Measurements from ENCODE around the gene KAT8. TPM values are rescaled to one million over a fixed set of nuclear protein-coding genes. Genes with fewer than 3 reads are reported as not detected.

The KAT8 gene
- total and polyA plus RNA-seq, 2 of the 13 experiments (the other 11 are each of a cell fraction or from before 2014, with no cell fraction given), result 79.0 to 84.2 TPM

DNA sequence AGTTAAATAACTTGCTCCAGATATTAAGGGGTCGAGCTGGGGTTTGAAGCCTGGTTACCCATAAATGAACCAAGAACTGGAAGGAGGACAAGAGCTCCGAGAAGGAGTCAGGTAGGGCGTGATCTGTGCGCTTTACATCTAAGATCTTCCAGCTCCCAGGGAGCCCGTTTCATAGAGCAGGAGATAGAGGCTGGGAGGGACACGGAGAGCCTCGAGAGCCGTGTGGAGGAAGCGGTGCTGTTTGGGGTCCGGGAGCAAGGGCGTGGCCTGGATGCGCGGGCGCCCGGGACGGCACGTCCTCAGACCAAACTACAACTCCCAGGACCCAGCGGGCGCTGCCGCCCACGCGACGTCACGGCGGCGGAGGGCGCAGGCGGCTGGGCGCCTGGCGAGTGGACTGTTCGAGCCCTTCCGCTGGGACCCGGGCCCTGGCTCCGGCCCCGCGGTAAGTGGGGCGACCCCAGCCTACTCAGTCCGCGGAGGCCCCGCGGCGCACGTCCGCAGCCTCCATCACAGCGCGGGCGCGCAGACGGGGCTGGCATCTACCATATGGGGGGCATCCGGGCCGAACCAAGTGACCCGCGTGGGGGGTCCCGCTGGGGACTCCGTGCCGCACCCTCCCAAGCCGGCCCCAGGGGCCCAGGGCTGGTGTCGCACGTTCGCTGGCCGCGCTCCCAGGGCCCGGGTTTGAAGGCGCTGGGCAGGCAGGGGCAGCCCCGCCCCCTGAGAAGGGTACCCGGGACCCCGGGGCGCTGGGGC is 9.2 kb upstream of the KAT8 start, which contains the start of gene BCKDK (continued):
- TF ChIP-seq, protein P1, sequence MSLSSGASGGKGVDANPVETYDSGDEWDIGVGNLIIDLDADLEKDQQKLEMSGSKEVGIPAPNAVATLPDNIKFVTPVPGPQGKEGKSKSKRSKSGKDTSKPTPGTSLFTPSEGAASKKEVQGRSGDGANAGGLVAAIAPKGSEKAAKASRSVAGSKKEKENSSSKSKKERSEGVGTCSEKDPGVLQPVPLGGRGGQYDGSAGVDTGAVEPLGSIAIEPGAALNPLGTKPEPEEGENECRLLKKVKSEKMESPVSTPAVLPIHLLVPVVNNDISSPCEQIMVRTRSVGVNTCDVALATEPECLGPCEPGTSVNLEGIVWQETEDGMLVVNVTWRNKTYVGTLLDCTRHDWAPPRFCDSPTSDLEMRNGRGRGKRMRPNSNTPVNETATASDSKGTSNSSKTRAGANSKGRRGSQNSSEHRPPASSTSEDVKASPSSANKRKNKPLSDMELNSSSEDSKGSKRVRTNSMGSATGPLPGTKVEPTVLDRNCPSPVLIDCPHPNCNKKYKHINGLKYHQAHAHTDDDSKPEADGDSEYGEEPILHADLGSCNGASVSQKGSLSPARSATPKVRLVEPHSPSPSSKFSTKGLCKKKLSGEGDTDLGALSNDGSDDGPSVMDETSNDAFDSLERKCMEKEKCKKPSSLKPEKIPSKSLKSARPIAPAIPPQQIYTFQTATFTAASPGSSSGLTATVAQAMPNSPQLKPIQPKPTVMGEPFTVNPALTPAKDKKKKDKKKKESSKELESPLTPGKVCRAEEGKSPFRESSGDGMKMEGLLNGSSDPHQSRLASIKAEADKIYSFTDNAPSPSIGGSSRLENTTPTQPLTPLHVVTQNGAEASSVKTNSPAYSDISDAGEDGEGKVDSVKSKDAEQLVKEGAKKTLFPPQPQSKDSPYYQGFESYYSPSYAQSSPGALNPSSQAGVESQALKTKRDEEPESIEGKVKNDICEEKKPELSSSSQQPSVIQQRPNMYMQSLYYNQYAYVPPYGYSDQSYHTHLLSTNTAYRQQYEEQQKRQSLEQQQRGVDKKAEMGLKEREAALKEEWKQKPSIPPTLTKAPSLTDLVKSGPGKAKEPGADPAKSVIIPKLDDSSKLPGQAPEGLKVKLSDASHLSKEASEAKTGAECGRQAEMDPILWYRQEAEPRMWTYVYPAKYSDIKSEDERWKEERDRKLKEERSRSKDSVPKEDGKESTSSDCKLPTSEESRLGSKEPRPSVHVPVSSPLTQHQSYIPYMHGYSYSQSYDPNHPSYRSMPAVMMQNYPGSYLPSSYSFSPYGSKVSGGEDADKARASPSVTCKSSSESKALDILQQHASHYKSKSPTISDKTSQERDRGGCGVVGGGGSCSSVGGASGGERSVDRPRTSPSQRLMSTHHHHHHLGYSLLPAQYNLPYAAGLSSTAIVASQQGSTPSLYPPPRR (CRISPR knock-in tag; IDR thresholded peaks at IDR 0.05; ENCODE audit: borderline replicate concordance), result no peak
- TF ChIP-seq ZKSCAN5 (CRISPR knock-in tag; IDR thresholded peaks at IDR 0.05), result no peak
- TF ChIP-seq ZFP36L1 (CRISPR knock-in tag; IDR thresholded peaks at IDR 0.05), result peak; percentile 84; the same call in 1 of the 2 replicates
- no peak for TF ChIP-seq ZNF615 (CRISPR knock-in tag; IDR thresholded peaks at IDR 0.05; ENCODE audit: borderline replicate concordance)
- no peak for TF ChIP-seq NPAS2 (CRISPR knock-in tag; IDR thresholded peaks at IDR 0.05; ENCODE audit: borderline replicate concordance)
- TF ChIP-seq ZNF749 (CRISPR knock-in tag; IDR thresholded peaks at IDR 0.05; ENCODE audit: borderline replicate concordance), result peak; percentile 79
- TF ChIP-seq TGIF2 (CRISPR knock-in tag; IDR thresholded peaks at IDR 0.05), result peak; percentile 31; the same call in 1 of the 2 replicates
- peak; percentile 65; the same call in 1 of the 2 replicates for TF ChIP-seq DMAP1 (CRISPR knock-in tag; IDR thresholded peaks at IDR 0.05)
- TF ChIP-seq ZNF33A (CRISPR knock-in tag; IDR thresholded peaks at IDR 0.05; ENCODE audit: borderline replicate concordance), result no peak
- TF ChIP-seq, protein P2, sequence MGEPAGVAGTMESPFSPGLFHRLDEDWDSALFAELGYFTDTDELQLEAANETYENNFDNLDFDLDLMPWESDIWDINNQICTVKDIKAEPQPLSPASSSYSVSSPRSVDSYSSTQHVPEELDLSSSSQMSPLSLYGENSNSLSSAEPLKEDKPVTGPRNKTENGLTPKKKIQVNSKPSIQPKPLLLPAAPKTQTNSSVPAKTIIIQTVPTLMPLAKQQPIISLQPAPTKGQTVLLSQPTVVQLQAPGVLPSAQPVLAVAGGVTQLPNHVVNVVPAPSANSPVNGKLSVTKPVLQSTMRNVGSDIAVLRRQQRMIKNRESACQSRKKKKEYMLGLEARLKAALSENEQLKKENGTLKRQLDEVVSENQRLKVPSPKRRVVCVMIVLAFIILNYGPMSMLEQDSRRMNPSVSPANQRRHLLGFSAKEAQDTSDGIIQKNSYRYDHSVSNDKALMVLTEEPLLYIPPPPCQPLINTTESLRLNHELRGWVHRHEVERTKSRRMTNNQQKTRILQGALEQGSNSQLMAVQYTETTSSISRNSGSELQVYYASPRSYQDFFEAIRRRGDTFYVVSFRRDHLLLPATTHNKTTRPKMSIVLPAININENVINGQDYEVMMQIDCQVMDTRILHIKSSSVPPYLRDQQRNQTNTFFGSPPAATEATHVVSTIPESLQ (CRISPR knock-in tag; conservative IDR thresholded peaks at IDR 0.05), result 0 out of 2 replicates have a peak, but pooled peaks have one; percentile 23
- no peak for TF ChIP-seq ZNF260 (CRISPR knock-in tag; IDR thresholded peaks at IDR 0.05; ENCODE audit: borderline replicate concordance, low read depth)
- 0 out of 2 replicates have a peak, but pooled peaks have one; percentile 48 for TF ChIP-seq KLF6 (CRISPR knock-in tag; IDR thresholded peaks at IDR 0.05)
- peak; percentile 70; the same call in 1 of the 2 replicates for TF ChIP-seq HOXD1 (CRISPR knock-in tag; IDR thresholded peaks at IDR 0.05)
- peak; percentile 68; the same call in 1 of the 2 replicates for TF ChIP-seq ZNF629 (CRISPR knock-in tag; conservative IDR thresholded peaks at IDR 0.05)
- TF ChIP-seq, protein P3, sequence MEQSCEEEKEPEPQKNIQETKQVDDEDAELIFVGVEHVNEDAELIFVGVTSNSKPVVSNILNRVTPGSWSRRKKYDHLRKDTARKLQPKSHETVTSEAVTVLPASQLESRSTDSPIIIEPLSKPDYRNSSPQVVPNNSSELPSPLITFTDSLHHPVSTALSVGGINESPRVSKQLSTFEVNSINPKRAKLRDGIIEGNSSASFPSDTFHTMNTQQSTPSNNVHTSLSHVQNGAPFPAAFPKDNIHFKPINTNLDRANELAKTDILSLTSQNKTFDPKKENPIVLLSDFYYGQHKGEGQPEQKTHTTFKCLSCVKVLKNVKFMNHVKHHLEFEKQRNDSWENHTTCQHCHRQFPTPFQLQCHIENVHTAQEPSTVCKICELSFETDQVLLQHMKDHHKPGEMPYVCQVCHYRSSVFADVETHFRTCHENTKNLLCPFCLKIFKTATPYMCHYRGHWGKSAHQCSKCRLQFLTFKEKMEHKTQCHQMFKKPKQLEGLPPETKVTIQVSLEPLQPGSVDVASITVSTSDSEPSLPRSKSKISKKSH (CRISPR knock-in tag; IDR thresholded peaks at IDR 0.05; ENCODE audit: borderline replicate concordance), result no peak
- TF ChIP-seq, protein P4, sequence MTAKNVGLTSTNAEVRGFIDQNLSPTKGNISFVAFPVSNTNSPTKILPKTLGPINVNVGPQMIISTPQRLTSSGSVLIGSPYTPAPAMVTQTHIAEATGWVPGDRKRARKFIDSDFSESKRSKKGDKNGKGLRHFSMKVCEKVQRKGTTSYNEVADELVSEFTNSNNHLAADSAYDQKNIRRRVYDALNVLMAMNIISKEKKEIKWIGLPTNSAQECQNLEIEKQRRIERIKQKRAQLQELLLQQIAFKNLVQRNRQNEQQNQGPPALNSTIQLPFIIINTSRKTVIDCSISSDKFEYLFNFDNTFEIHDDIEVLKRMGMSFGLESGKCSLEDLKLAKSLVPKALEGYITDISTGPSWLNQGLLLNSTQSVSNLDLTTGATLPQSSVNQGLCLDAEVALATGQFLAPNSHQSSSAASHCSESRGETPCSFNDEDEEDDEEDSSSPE (CRISPR knock-in tag; IDR thresholded peaks at IDR 0.05), result peak; percentile 90
- peak; percentile 80; the same call in 1 of the 2 replicates for TF ChIP-seq NFKB2 (CRISPR knock-in tag; IDR thresholded peaks at IDR 0.05; ENCODE audit: borderline replicate concordance)
- TF ChIP-seq RBAK (CRISPR knock-in tag; IDR thresholded peaks at IDR 0.05), result no peak
- 0 out of 2 replicates have a peak, but pooled peaks have one; percentile 39 for TF ChIP-seq ONECUT2 (CRISPR knock-in tag; IDR thresholded peaks at IDR 0.05)
- peak; percentile 86 for TF ChIP-seq MYC (CRISPR knock-in tag; IDR thresholded peaks at IDR 0.05; ENCODE audit: borderline replicate concordance)

Data from HepG2 (cell line).